ENCODE measurements around the gene ACOX2.

DNA sequence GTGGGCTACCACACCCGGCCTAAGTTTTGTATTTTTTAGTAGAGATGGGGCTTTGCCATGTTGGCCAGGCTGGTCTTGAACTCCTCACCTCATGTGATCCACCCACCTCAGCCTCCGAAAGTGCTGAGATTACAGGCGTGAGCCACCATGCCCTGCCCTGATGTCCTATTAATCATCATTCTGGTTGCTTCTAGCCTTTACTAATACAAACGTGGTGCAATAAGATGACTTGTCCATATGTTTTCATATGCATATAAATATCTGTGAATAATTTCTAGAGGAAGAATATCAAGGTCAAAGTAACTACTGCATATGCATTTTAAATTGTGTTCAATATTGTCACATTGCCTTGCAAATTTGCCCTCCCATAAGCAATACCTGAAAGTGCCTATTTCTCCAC is 77.8 kb downstream of the ACOX2 start:
- TF ChIP-seq, protein P1, sequence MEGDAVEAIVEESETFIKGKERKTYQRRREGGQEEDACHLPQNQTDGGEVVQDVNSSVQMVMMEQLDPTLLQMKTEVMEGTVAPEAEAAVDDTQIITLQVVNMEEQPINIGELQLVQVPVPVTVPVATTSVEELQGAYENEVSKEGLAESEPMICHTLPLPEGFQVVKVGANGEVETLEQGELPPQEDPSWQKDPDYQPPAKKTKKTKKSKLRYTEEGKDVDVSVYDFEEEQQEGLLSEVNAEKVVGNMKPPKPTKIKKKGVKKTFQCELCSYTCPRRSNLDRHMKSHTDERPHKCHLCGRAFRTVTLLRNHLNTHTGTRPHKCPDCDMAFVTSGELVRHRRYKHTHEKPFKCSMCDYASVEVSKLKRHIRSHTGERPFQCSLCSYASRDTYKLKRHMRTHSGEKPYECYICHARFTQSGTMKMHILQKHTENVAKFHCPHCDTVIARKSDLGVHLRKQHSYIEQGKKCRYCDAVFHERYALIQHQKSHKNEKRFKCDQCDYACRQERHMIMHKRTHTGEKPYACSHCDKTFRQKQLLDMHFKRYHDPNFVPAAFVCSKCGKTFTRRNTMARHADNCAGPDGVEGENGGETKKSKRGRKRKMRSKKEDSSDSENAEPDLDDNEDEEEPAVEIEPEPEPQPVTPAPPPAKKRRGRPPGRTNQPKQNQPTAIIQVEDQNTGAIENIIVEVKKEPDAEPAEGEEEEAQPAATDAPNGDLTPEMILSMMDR (IDR thresholded peaks at IDR 0.05): no peak
- TF ChIP-seq POLR2A (IDR thresholded peaks at IDR 0.05) (no peak), EP300 (IDR thresholded peaks at IDR 0.05) (no peak)
